Activated T-cell treated with anti-CD3 and anti-CD28 coated beads for 1 hour (primary cell): ENCODE data around the gene SPTSSB.

Source experiments
- DNase-seq: peaks from one replicate; pipeline ENCODE4 v3.0.0-alpha.2; 2020; ENCODE audit warnings: low read depth

Gene SPTSSB

GRCh38 chr3:161390200-161390599 lies 18.9 kb upstream of the SPTSSB start:
- DNase-seq, result no peak

DNA sequence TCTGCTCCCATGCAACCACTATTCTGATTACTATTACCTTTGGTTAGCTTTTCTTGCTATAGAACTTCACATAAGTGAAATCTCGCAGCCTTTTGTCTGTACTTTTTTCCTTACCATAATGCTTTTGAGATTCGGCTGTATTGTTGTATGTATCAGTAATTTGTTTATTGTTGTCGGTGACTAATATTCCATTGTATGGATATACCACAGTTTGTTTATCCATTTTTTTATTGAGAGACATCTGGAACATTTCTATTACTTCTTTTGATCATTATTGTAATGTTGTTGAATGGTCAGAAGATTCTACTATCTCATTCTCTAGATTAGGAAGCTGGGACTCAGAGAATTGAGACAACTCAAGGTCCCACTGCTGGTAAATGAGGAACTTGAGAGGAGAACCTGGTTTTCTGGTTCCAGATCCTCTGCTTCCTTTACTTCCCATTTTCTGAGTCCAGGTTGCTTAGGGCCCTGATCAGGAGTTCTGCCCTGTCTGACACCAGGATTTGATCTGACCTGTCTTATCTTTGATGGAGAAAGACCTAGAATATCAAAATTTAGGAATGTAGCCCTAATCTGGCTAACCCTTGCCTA lies 18.2 kb upstream of the SPTSSB start:
- no peak for DNase-seq

- no peak for DNase-seq
These were observed 17.5 kb upstream of the SPTSSB start for GRCh38 chr3:161388855-161389254.

DNA sequence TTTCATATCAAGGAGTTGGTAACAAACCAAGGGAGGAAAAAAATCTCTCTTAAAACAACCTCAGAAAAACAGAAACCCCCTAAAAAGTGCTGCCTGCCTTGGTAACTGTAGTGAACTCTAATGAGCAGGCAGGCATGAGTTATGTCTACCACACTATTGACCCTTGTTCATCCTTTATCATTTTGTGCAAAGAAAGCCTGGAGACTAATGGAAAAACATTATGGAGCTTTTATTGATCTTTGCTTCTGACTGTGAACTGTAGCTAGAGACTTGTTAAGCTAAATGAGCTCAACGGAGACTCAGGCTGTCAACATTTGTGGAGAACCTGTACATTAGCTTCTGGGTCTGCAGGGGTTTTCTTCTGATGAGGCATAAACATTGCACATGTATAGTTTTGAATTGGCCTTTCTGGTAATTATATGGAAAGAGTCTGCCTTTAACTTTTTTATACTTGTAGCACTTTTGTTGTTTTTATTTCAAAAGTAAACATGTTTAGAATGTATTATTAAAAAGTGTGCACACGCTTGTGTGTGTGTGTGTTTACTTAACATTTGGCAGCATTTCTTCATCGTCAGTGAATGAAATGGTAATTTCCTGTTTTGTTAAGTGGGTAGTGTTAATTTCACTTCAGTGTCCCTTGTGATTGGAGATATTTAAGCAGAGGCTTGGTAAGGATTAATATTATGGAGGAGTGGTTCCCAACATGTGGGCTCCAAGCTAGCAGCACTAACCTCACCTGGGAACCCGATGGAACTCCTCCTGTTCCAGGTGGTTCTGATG lies 15.9 kb upstream of the SPTSSB start:
- DNase-seq, result no peak

DNA sequence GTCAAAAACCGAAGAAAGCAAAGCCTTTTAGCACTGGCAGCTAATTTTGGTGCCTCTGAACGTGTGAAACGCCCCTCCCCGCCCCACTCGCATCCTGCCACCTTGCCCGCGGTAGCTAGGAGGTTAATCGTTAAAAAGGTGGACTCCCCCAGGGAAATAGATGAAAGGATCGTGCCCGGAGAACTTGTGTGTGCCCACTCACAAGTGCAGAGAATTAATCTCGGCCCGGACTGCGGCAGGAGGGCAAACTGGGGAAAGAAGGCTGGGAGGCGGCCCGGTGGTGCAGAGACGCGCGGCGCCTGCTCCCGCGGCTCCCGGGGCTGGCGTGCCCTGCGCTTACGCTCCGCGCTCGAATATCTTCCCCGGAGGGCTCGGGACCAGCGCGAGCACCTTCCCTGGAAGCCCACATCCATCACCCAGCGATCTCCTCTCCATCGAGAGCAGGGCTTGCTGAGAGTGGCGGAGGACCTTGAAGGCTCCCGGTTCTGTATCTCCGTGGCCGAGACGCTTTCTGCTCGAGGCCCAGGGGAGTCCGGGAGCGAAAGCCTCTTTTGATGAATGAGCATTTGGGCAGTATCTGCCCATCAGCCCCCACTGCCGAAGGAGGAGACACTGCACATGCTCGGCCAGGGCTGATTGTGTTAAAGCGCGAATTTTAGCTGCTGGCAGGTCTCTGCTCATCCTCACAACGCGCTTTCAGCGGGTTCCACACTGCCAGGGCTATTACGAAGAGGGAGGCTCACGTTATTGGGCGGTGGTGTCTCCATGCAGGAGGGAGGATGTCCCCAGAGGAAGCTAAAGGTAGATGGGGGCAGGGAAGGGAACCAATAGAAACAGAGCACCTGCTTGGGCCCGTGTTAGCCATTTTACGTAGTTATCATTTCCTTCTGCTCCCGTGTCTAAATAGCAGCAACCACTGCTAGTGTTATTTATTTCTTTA lies 1.3 kb upstream of the SPTSSB start:
- DNase-seq, result peak; percentile 6

GRCh38 chr3:161369531-161369930 lies 1.8 kb downstream of the SPTSSB start:
- DNase-seq, result no peak

GRCh38 chr3:161366094-161366493 lies 5.2 kb downstream of the SPTSSB start:
- DNase-seq, result no peak

DNA sequence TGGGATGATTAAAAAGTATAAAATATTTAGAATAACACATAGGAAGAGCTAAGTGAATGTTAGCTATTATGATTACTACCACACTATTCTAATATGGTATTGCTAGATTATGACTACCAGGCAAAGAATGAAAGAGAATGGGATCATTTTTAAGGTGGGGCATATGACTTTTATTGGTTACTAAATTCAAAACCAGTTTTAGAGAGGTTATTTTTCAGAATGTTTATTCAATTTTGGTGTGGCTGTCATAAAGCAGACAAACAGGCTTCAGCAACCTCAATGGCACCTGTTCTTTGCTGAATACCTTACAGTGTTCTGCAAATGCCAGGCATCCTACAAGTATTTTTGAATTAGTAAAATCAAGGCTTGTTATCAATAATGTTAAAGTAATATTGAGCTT lies 12.8 kb downstream of the SPTSSB start:
- no peak for DNase-seq

- DNase-seq, result no peak
These were observed 15.0 kb downstream of the SPTSSB start for GRCh38 chr3:161356287-161356686.

DNA sequence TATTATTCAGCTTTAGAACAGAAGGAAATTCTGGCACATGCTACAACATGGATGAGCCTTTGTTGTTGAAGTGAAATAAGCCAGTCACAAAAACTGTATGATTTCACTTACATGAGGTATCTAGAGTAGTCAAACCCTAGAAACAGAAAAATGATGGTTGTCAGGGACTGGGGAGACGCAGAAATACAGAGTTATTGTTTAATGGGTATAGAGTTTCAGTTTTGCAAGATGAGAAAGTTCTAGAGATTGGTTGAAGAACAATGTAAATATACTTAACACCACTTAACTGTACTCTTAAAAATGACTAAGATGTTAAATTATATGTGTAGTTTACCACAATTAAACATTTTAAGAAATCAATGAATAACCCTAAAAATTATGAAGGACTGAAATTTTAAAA lies 15.8 kb downstream of the SPTSSB start:
- no peak for DNase-seq

GRCh38 chr3:161354554-161354953 lies 16.8 kb downstream of the SPTSSB start:
- no peak for DNase-seq

DNA sequence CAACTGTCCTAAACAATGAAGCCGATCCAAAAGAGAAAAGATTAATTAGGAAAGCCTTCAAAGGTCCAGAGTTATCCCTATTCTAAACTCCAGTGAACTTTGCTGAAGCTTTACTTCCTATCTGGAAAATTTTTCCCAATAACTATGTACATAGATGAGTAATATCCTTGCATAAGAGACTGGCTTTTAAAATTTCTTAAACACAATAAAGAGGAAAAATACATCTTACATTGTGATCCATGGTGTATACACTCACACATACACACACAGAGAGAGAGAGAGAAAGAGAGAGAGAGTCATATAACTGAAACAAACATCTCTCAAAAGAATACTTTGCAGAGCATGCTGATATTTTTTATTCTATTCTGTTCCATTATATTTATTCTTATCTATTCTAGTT lies 20.0 kb downstream of the SPTSSB start:
- DNase-seq, result no peak

- no peak for DNase-seq
These were observed 20.4 kb downstream of the SPTSSB start for GRCh38 chr3:161350916-161351315.

GRCh38 chr3:161349529-161350312 lies 21.6 kb downstream of the SPTSSB start:
- DNase-seq, result peak; percentile 2

- DNase-seq, result no peak
These were observed 22.4 kb downstream of the SPTSSB start for GRCh38 chr3:161348796-161349400.

- no peak for DNase-seq
These were observed 23.6 kb downstream of the SPTSSB start for GRCh38 chr3:161347726-161348125.

GRCh38 chr3:161345023-161345422 lies 26.3 kb downstream of the SPTSSB start:
- DNase-seq, result no peak

DNA sequence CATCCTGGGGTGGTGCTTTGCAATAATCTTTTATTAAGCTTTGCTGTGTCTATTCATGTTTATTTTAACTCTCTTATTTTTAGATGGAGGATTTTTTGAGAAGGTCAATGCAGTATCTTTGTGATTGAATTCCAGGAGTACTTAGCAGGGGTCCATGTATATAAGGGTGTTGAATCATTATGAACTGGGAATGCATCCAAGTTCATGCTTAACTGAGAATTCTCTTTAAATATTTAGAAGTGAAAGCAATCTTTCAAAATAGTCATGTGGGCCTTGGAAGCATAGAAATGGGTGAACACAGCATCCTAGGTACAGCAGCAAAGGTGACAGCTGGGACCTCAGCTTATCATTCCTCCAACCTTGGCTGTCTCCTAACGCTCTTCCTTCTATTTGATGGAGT lies 27.3 kb downstream of the SPTSSB start:
- DNase-seq, result no peak

- DNase-seq, result no peak
These were observed 27.8 kb downstream of the SPTSSB start for GRCh38 chr3:161343540-161343939.

DNA sequence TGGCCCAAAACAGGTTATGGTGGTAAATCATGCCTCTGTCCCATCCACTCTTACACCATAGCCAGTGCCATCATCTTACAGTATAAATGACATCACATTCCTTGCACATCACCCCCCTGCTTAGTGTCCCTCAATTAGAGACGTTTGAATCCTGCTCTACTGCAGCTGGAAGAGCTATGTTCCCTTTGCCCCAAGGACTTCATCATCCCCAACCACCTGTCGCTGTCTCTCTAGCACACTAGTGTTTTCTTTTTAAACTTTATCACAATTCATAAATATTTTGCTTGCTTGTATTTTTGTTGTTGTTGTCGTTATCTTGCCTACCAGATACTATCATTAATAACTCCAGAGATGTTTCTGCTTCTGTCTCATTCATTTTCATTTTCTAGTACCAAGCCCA lies 28.7 kb downstream of the SPTSSB start:
- no peak for DNase-seq
